NCI-H1436 treated with DMSO at 0.1 percent for 48 hours (cell line): ENCODE measurements around the gene DVL3.
A peak's percentile ranks its signal among the peaks of the same experiment; 100 is the strongest.
"Not testable (repeated sequence)": the region's sequence is repeated elsewhere in the genome, so short reads cannot be mapped to it uniquely, and the experiment has no call there.

ENCODE experiments used
- DNase-seq: peaks from one replicate; lab custom pipeline; 2025; lab: John Stamatoyannopoulos, UW

The DVL3 gene

GRCh38 chr3:184155644-184156521 is 706 bp downstream of the DVL3 start:
- no peak for DNase-seq

GRCh38 chr3:184156522-184156955 is 1.4 kb downstream of the DVL3 start:
- DNase-seq: no peak

GRCh38 chr3:184157206-184157605 is 2.0 kb downstream of the DVL3 start:
- DNase-seq: no peak

GRCh38 chr3:184158404-184158803 is 3.2 kb downstream of the DVL3 start:
- no peak for DNase-seq

GRCh38 chr3:184160456-184160855 is 5.3 kb downstream of the DVL3 start:
- DNase-seq: no peak

- not testable (repeated sequence) for DNase-seq
Observed at GRCh38 chr3:184162571-184163070, 7.4 kb downstream of the DVL3 start.

- no peak for DNase-seq
Observed at GRCh38 chr3:184164648-184165330, 9.6 kb downstream of the DVL3 start.

GRCh38 chr3:184165543-184165942 is 10.4 kb downstream of the DVL3 start:
- no peak for DNase-seq

GRCh38 chr3:184166671-184167070 is 11.5 kb downstream of the DVL3 start:
- no peak for DNase-seq

GRCh38 chr3:184167786-184168185 is 12.6 kb downstream of the DVL3 start:
- DNase-seq: no peak

- DNase-seq: no peak
Observed at GRCh38 chr3:184168363-184169120, 13.4 kb downstream of the DVL3 start.

GRCh38 chr3:184169896-184170875 is 15.0 kb downstream of the DVL3 start:
- DNase-seq: no peak

GRCh38 chr3:184171562-184171961 is 16.4 kb downstream of the DVL3 start:
- DNase-seq: no peak

- no peak for DNase-seq
Observed at GRCh38 chr3:184172681-184173373, 17.6 kb downstream of the DVL3 start.

GRCh38 chr3:184173374-184173722 is 18.2 kb downstream of the DVL3 start:
- DNase-seq: no peak

GRCh38 chr3:184174284-184174645 is 19.1 kb downstream of the DVL3 start:
- no peak for DNase-seq

- peak; percentile 97 for DNase-seq
Observed at GRCh38 chr3:184174646-184175492, 19.7 kb downstream of the DVL3 start, which contains the start of gene AP2M1. Gene AP2M1 (plus strand): TSS chr3:184174855. CDS start chr3:184176994, 2,139 bp downstream.

- no peak for DNase-seq
Observed at GRCh38 chr3:184175506-184175905, 20.3 kb downstream of the DVL3 start.

- no peak for DNase-seq
Observed at GRCh38 chr3:184175981-184176376, 20.8 kb downstream of the DVL3 start.
